Kidney epithelial cell (primary cell): ENCODE data around the gene DHRSX. TPM values are rescaled to one million over a fixed set of nuclear protein-coding genes. Genes with fewer than 3 reads are reported as not detected.
"Not testable (repeated sequence)": the region's sequence is repeated elsewhere in the genome, so short reads cannot be mapped to it uniquely, and the experiment has no call there.

Experiments used
- DNase-seq: peaks from one replicate; pipeline ENCODE4 v3.0.0-alpha.2; 2010; ENCODE audit warnings: low read depth
- H3K27me3 ChIP-seq: 2 replicates; pipeline ENCODE4 v1.6.0; 2011; ENCODE audit warnings: low read length; ENCODE audit not compliant: control insufficient read depth, insufficient read depth
- H3K36me3 ChIP-seq: 2 replicates; pipeline ENCODE4 v1.5.1; 2011; ENCODE audit warnings: low read length; ENCODE audit not compliant: control insufficient read depth, insufficient read depth
- H3K4me3 ChIP-seq: 2 replicates; pipeline ENCODE4 v1.5.1; 2011; ENCODE audit warnings: low read depth, mild to moderate bottlenecking, control low read depth, low read length
- CTCF ChIP-seq: IDR thresholded peaks from 2 replicates; pipeline ENCODE4 v1.5.1; 2011; ENCODE audit warnings: mild to moderate bottlenecking, moderate library complexity, low read length, control low read depth, inconsistent platforms; ENCODE audit not compliant: insufficient read depth, poor library complexity, severe bottlenecking
- total RNA-seq: library from RNA; depleted of rRNA; stranded (reverse); fragments of >200 nt; gene quantifications from 2 replicates; pipeline ENCODE4 v1.2.3, GENCODE V29; 2015

The DHRSX gene
- total RNA-seq, 1 donor from 2014 or later = 31.2 TPM

GRCh38 chrX:2374086-2374485 lies 126.7 kb downstream of the DHRSX start:
- Histone ChIP-seq H3K27me3 (no peaks in the 10 kb centered on the region), H3K36me3 (no peaks in the 10 kb centered on the region), H3K4me3 (no peak overlapping the region)
- DNase-seq = no peak
- no peak for TF ChIP-seq CTCF

DNA sequence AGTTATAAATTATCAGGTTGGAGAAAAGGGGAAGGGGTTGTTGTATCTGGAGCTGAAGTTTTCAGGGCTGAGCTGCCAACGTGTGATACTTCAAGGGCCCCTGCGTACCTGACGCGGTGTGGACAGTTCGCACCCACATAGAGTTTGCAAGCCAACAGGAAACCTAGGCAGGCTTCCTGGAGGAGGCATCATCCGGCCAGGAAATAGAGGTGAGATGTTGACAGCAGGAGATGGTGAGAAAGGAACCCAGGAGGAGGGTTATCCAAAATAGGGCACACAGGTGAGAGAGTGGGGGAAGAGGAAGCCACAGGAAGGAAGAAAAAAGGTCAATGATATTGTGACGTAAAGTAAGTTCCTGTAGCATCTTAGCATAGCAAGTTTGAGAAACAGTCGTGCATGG lies 127.2 kb downstream of the DHRSX start:
- Histone ChIP-seq H3K36me3 (no peaks in the 10 kb centered on the region), H3K27me3 (no peaks in the 10 kb centered on the region), H3K4me3 (no peak overlapping the region)
- DNase-seq = no peak
- TF ChIP-seq CTCF = no peak

DNA sequence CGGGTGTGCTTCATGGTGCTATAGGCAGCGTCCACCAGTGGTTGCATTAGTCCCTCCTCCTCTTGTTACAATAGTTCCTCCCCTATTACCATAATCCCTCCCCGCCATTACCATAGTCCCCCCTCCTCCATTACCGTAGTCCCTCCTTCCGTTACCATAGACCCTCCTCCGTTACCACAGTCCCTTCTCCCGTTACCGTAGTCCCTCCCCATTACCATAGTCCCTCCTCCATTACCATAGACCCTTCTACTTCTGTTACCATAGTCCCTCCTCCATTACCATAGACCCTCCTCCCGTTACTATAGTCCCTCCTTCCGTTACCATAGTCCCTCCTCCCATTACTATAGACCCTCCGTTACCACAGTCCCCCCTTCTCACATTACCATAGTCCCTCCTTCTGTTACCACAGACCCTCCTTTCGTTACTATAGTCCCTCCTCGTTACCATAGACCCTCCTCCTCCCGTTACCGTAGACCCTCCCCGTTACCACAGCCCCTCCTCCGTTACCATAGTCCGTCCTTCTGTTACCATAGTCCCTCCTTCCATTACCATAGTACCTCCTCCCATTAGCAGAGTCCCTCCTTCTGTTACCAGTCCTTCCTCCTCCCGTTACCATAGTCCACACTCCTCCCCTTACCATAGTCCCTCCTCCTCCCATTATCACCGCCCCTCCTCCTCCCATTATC lies 129.6 kb downstream of the DHRSX start:
- Histone ChIP-seq H3K4me3 (no peak overlapping the region), H3K36me3 (no peaks in the 10 kb centered on the region), H3K27me3 (no peaks in the 10 kb centered on the region)
- no peak for DNase-seq
- no peak for TF ChIP-seq CTCF

- H3K36me3 ChIP-seq = no peaks in the 10 kb centered on the region
- TF ChIP-seq CTCF = no peak
- DNase-seq = no peak
- H3K4me3 ChIP-seq = no peak overlapping the region
- H3K27me3 ChIP-seq = no peaks in the 10 kb centered on the region
These were observed 130.3 kb downstream of the DHRSX start for GRCh38 chrX:2370456-2370855.

GRCh38 chrX:2369206-2369605 lies 131.6 kb downstream of the DHRSX start:
- no peak overlapping the region for H3K4me3 ChIP-seq
- no peaks in the 10 kb centered on the region for H3K27me3 ChIP-seq
- no peaks in the 10 kb centered on the region for H3K36me3 ChIP-seq
- DNase-seq = no peak
- no peak for TF ChIP-seq CTCF

DNA sequence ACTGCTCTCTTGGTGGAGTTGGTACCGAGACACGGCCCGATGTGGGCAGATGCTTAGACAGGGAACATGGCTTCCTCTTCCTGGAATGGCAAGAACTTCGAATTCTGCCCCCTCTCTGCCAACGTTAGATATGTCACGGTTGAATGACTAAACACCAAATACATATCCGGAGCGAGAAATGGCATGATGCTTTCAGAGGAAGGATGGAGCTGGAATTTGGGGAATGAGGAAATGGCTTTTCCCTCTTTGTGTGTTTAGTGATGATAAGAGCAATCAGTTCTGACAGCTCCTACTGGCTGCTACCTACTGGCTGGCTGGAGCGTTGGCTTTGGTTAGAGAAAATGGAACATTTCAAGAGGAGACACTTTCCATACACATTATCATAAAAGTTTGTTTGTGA lies 140.0 kb downstream of the DHRSX start:
- no peaks in the 10 kb centered on the region for H3K36me3 ChIP-seq
- TF ChIP-seq CTCF = no peak
- H3K4me3 ChIP-seq = no peak overlapping the region
- H3K27me3 ChIP-seq = no peaks in the 10 kb centered on the region
- no peak for DNase-seq

GRCh38 chrX:2359522-2359921 lies 141.3 kb downstream of the DHRSX start:
- H3K36me3 ChIP-seq, DNase-seq, H3K4me3 ChIP-seq, H3K27me3 ChIP-seq: not testable (repeated sequence)
